T-helper 2 cell treated with Interferon-gamma antibody and Interleukin-4, amounts not matched to agents 5 μg/mL and 100 μg/mL, for 36 hours (primary cell): ENCODE measurements around the gene CPN1.
A peak's percentile ranks its signal among the peaks of the same experiment; 100 is the strongest.

ENCODE experiments used
- DNase-seq: peaks from one replicate; pipeline ENCODE4 v3.0.0; 2021; ENCODE audit warnings: low spot score
- H3K27ac Mint-ChIP-seq: one replicate; pipeline ENCODE4 v1.8.0; 2021; ENCODE audit warnings: mild to moderate bottlenecking, mixed read lengths
- H3K27me3 Mint-ChIP-seq: one replicate; pipeline ENCODE4 v1.8.0; 2021; ENCODE audit warnings: low read depth, mixed read lengths
- H3K36me3 Mint-ChIP-seq: one replicate; pipeline ENCODE4 v1.8.0; 2021; ENCODE audit warnings: low read depth, mixed read lengths
- H3K4me1 Mint-ChIP-seq: one replicate; pipeline ENCODE4 v1.8.0; 2021; ENCODE audit warnings: low read depth, mixed read lengths
- H3K4me3 Mint-ChIP-seq: one replicate; pipeline ENCODE4 v1.8.0; 2022; ENCODE audit warnings: mild to moderate bottlenecking, moderate library complexity, mixed read lengths
- H3K9me3 Mint-ChIP-seq: one replicate; pipeline ENCODE4 v1.8.0; 2021; ENCODE audit warnings: mixed read lengths

Gene CPN1

DNA sequence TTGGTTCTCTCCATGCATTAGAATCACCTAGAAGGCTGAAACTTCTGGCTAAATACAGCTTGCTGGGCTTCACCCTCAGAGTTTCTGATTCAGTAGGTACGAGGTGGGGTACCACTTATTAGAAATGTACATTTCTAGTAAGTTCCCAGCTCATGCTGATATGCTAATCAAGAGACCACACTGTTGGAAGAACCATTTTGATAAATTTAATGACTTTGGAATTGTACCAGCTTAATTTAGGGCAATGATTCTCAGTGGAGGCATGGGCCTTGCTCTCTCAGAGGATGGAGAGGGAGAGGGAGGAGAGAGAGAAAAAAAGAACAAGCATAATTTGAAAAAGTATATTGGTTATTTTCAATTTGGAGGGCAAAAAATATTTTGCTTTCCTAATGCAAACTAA lies 20.3 kb downstream of the CPN1 start:
- peaks cover 12% of the 10 kb centered on the region for H3K27me3 Mint-ChIP-seq
- no peak for DNase-seq
- H3K27ac Mint-ChIP-seq, result no peak overlapping the region
- no peaks in the 10 kb centered on the region for H3K36me3 Mint-ChIP-seq
- H3K4me1 Mint-ChIP-seq, result no peaks in the 10 kb centered on the region
- no peak overlapping the region for H3K4me3 Mint-ChIP-seq
- no peaks in the 10 kb centered on the region for H3K9me3 Mint-ChIP-seq

DNA sequence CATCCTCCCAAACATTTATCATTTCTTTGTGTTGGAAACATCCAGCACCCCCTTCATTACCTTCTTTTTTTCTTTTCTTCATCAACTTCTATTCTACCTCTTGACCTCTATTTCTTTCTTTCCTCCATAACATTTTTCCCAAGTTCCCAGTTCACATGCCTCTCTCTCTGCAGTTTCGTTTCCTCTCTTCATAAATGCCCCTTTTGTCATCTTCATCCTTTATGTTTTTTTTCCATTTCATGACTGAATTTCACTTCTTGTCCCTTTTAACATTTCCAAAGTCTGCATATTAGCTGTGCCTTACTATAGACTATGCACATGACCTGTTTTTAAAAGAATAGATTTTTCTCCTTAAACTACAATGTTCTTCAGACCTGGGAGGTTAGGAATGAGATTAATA lies 23.7 kb downstream of the CPN1 start:
- Mint-ChIP-seq H3K27ac (no peak overlapping the region), H3K9me3 (no peaks in the 10 kb centered on the region)

DNA sequence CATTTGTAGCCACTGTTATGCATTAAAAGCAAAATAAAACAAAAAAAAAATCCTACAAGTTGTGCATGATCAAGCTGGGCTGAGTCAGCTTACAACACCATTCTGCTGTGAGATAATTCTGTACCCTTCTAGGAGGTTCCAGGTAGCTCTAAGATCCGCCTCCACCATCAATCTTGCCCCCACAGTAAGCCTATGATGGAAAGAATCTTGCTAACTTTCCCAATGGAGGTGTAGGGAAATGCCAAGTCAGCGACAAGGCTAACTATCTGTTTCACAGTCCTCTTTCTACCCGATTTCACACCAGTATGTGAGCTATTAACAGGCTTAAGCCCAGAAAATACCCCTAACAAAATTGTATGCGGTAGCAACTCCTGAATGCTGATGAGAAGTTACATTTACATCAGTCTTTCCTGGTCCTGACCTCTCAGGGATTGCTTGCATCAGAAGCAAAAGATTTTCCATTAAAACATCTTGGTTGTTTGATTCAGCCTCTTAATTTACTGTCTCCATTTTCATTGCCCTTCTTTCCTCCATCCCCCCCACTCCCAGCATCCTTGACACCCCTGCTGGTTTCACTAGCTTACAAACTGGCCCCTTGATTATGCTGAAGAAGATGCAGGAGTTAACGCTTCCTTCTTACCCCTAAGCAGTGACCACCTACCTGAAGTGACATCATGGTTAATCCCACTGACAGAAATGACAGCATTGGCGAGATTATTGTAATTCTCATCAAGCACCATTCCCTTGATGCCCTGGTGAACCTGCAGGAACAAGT lies 27.8 kb downstream of the CPN1 start:
- H3K36me3 Mint-ChIP-seq, result no peaks in the 10 kb centered on the region
- no peak overlapping the region for H3K27ac Mint-ChIP-seq
- H3K27me3 Mint-ChIP-seq, result peaks cover 16% of the 10 kb centered on the region
- H3K9me3 Mint-ChIP-seq, result no peaks in the 10 kb centered on the region
- DNase-seq, result no peak
- no peaks in the 10 kb centered on the region for H3K4me1 Mint-ChIP-seq
- H3K4me3 Mint-ChIP-seq, result no peak overlapping the region

More for the DNA sequence above, 23.7 kb downstream of the CPN1 start:
- Mint-ChIP-seq H3K27me3 (peaks cover 17% of the 10 kb centered on the region), H3K4me3 (no peak overlapping the region), H3K36me3 (no peaks in the 10 kb centered on the region), H3K4me1 (no peaks in the 10 kb centered on the region)
- DNase-seq, result no peak

DNA sequence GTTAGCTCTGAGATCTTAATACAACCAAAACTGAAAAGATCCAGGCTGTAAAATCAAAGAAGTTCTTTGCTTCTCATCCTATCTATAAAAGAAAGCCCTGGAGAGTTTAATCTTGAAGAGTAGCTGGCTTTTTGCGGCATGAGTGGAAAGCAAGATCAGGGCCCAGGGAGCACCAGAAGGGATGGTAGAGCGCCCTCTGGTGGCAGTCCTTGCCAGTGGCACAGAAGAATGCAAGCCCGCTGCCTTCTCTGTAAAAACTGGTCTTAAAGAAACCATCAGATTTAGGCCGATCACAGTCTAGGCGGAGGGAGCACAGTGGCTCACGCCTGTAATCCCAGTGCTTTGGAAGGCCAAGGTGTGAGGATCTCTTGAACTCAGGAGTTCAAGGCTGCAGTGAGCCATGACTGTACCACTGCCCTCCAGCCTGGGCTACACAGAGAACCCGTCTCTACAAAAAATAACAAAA lies 35.6 kb downstream of the CPN1 start:
- DNase-seq, result peak; percentile 53
- no peaks in the 10 kb centered on the region for H3K4me1 Mint-ChIP-seq
- peaks cover 14% of the 10 kb centered on the region for H3K27me3 Mint-ChIP-seq
- no peaks in the 10 kb centered on the region for H3K9me3 Mint-ChIP-seq
- no peaks in the 10 kb centered on the region for H3K36me3 Mint-ChIP-seq
- H3K27ac Mint-ChIP-seq, result no peak overlapping the region
- H3K4me3 Mint-ChIP-seq, result no peak overlapping the region

DNA sequence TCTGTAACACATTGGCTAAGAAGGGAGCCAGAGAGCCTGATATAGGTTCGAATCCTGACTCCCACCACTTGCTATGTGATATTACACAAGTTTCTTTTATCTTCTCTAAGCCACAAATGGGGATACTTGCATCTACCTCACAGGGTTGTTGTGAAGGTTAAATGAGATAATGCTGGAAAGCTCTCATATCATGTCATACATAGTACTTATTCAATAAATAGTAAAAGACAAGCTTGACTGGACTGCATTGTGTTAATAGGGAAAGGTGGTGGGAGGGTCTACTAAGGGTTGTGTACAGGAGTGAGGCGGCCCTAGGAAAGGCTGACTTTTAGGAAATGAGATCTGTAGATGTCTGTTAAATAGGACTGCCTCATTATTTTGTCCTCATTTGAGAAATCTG lies 36.1 kb downstream of the CPN1 start:
- Mint-ChIP-seq H3K27me3 (peaks cover 14% of the 10 kb centered on the region), H3K27ac (no peak overlapping the region), H3K9me3 (no peaks in the 10 kb centered on the region), H3K4me3 (no peak overlapping the region), H3K36me3 (no peaks in the 10 kb centered on the region), H3K4me1 (no peaks in the 10 kb centered on the region)
- no peak for DNase-seq

DNA sequence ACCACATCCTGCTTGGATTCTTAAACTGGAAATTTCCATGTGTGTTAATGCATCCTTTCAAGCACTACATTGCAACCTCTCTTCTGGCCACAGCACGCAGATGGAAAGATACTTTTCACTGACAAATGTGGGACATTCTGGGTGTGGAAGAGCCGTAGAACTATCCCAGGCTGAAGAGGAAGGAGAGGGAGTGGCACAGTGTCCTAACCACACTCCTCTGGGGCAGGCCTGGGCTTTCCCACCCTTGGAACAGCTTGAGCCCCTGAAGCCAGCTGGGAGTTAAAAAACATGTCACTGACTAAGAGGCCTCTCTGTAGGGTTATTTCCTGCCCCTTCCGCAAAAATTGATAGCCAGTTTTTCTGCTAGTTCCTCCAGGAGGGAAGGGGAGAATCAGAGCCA lies 37.9 kb downstream of the CPN1 start:
- Mint-ChIP-seq H3K4me3 (no peak overlapping the region), H3K9me3 (no peaks in the 10 kb centered on the region), H3K27me3 (peaks cover 11% of the 10 kb centered on the region), H3K27ac (no peak overlapping the region), H3K4me1 (no peaks in the 10 kb centered on the region), H3K36me3 (no peaks in the 10 kb centered on the region)
- no peak for DNase-seq

DNA sequence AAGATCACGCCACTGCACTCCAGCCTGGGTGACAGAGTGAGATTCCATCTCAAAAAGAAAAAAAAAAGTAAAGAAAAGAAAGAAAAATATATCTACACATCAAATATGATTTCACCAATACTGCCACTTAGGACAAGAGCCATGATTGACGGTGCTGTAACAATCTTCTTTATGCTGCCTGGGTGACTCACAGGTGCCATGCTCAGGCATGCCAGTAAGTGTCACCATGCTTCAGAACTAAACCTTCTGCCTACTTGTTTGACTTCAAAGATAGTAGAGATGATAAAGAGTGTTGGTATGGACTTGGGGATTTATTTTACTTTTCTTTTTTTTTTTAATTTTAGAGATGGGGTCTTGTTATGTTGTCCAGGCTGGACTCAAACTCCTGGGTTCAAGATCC lies 38.3 kb downstream of the CPN1 start:
- no peaks in the 10 kb centered on the region for H3K4me1 Mint-ChIP-seq
- H3K36me3 Mint-ChIP-seq, result no peaks in the 10 kb centered on the region
- no peak overlapping the region for H3K4me3 Mint-ChIP-seq
- H3K27me3 Mint-ChIP-seq, result peaks cover 11% of the 10 kb centered on the region
- H3K9me3 Mint-ChIP-seq, result no peaks in the 10 kb centered on the region
- DNase-seq, result no peak
- no peak overlapping the region for H3K27ac Mint-ChIP-seq

DNA sequence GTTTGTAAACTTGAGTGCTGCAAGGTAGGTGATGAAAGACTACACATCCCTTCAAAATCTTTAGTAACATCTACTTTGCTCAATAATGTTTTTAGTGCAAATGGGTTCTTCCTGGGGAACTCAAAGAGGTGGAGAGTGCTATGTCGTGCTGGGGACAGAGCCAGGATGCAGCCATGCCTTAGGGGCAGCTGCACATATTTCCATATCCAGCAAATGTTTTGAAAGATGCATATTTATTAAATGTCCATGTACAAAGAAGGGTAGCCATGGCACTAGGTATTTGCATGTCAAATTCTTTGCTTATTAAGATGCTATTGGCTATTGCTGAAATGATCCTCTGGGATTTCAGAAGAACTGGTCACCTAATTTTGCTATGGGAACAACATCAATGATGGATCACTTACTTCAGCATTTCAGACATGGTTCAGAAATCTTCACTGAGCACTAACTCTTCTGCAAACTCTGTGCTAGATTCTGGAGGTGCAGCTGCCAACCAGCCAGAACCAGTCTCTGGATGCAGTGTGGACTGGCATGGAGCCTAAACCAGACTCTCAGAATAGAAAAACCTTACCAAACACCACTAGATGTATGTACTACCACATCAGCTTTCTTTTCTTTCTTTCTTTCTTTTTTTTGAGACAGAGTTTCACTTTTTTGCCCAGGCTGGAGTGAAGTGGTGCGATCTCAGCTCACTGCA lies 40.2 kb downstream of the CPN1 start:
- DNase-seq, result no peak
- peaks cover 11% of the 10 kb centered on the region for H3K27me3 Mint-ChIP-seq
- no peaks in the 10 kb centered on the region for H3K36me3 Mint-ChIP-seq
- no peaks in the 10 kb centered on the region for H3K9me3 Mint-ChIP-seq
- no peaks in the 10 kb centered on the region for H3K4me1 Mint-ChIP-seq
- no peak overlapping the region for H3K4me3 Mint-ChIP-seq
- no peak overlapping the region for H3K27ac Mint-ChIP-seq

DNA sequence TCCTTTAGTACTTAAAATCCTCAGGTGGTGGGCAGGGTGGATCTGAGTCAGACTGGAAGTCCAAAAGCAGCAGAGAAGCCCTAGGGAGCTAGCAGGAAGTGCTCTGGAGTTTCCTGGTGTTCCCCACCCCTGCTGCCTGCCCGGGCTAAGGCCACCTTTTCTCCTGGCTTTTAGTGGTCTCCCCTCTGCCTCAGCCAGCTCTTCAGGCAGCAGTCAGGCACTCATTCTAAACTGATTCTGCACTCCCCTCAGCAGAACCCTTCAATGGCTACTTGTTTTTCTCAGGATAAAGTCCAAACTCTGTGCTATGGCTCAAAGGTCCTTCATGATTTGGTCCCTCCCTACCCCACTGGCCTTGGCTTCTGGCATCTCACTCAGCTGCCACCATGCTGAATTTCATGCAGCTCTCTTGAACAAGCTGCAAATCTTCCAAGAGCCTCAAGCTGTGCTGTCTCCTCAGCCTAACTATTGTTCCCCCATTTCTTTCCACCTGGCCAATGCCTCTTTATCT lies 43.1 kb downstream of the CPN1 start:
- DNase-seq, result no peak
- Mint-ChIP-seq H3K27me3 (peaks cover 6% of the 10 kb centered on the region), H3K4me1 (no peaks in the 10 kb centered on the region), H3K9me3 (no peaks in the 10 kb centered on the region), H3K36me3 (no peaks in the 10 kb centered on the region), H3K4me3 (no peak overlapping the region), H3K27ac (no peak overlapping the region)

DNA sequence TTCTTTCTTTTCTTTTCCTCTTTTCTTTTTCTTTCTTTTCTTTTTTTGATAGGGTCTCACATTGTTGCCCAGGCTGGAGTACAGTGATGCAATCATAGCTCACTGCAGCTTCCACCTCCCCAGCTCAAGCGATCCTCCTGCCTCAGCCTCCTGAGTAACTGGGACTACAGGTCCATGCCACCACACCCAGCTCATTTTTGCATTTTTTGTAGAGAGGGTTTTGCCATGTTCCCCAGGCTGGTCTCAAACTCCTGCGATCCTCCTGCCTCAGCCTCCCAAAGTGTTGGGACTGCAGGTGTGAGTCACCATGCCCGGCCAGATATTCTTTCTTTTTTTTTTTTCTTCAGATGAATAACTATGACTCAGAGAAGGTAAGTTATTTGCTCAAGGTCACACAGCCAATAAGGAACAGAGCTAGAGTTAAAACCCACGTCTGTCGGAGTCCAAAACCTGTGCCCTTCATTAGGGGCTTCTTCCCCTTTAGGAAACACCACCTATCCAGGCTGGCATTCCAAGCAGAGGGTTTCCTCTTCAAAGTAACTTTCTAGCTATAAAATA lies 43.8 kb downstream of the CPN1 start:
- no peaks in the 10 kb centered on the region for H3K36me3 Mint-ChIP-seq
- H3K27ac Mint-ChIP-seq, result no peak overlapping the region
- H3K9me3 Mint-ChIP-seq, result no peaks in the 10 kb centered on the region
- H3K27me3 Mint-ChIP-seq, result peaks cover 6% of the 10 kb centered on the region
- H3K4me3 Mint-ChIP-seq, result no peak overlapping the region
- no peak for DNase-seq
- H3K4me1 Mint-ChIP-seq, result no peaks in the 10 kb centered on the region

DNA sequence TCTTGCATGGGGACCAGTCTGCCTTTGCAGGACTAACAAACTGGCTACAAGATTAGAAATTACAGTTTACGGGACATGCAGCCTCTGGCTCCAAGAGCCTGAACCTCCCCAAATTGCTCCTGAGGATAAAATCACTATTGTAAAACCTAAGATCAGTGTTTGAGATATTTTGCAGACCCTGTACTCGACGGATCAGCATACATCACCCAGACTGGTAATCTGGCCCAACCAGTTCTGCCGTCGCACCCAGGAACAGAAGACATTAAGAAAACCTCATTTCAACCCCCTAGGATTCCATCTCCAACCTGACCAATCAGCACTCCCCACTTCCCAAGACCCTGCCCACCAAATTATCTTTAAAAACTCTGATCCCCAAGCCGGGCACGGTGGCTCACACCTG lies 44.8 kb downstream of the CPN1 start:
- Mint-ChIP-seq H3K27ac (no peak overlapping the region), H3K27me3 (peaks cover 5% of the 10 kb centered on the region), H3K36me3 (no peaks in the 10 kb centered on the region)

DNA sequence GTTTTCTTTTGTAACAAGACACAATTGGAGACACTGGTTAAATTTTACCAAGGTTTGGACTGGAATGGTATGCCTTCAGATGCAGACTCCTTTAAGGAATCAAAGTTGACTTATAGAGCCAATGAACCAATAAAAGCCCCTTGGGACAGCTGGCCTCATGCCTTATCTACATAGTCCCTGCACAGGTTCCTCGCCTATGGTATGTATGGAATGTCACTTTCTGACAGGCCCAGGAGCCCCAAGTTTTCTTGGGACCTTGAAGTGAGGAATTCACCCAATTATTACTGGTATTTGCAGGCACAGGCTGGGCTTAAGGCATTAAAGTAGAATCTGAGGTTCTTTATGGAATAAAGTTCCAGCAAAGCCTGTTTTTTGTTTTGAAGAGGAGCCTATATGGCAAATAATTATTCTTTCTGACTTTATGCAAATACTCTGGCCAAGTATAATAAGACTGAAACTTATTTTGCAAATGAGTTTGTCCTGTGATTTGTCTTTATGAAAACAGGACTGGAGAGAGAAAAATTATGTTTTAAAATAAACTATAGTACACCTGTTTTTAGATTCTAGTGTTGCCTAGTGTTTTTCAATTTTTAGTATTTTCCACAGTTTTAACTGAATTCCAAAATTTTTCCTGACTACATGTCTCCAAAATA lies 47.8 kb downstream of the CPN1 start:
- Mint-ChIP-seq H3K4me3 (no peak overlapping the region), H3K27me3 (peaks cover 2% of the 10 kb centered on the region), H3K4me1 (no peaks in the 10 kb centered on the region), H3K36me3 (no peaks in the 10 kb centered on the region), H3K27ac (no peak overlapping the region), H3K9me3 (no peaks in the 10 kb centered on the region)
- no peak for DNase-seq

More for the DNA sequence above, 44.8 kb downstream of the CPN1 start:
- H3K9me3 Mint-ChIP-seq, result no peaks in the 10 kb centered on the region
- no peaks in the 10 kb centered on the region for H3K4me1 Mint-ChIP-seq
- H3K4me3 Mint-ChIP-seq, result no peak overlapping the region
- no peak for DNase-seq

DNA sequence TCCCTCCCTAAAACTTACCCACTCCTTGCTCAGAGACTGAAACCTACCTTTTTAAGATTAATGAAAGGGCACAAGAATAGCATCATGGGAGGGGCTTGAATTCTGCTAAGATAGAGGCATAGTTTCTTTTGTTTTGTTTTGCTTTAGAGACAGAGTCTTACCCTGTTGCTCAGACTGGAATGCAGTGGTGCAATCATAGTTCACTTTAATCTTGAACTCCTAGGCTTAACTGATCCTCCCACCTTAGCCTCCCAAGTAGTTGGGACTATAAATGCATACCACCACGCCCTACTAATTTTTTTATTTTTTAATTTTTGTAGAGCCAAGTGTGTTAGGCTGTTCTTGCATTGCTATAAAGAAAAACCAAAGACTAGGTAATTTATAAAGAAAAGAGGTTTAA lies 54.3 kb downstream of the CPN1 start:
- no peak for DNase-seq
- no peaks in the 10 kb centered on the region for H3K4me1 Mint-ChIP-seq
- peaks cover 3% of the 10 kb centered on the region for H3K27me3 Mint-ChIP-seq
- H3K27ac Mint-ChIP-seq, result no peak overlapping the region
- H3K36me3 Mint-ChIP-seq, result peaks cover 2% of the 10 kb centered on the region
- H3K9me3 Mint-ChIP-seq, result peaks cover 5% of the 10 kb centered on the region
- H3K4me3 Mint-ChIP-seq, result no peak overlapping the region

DNA sequence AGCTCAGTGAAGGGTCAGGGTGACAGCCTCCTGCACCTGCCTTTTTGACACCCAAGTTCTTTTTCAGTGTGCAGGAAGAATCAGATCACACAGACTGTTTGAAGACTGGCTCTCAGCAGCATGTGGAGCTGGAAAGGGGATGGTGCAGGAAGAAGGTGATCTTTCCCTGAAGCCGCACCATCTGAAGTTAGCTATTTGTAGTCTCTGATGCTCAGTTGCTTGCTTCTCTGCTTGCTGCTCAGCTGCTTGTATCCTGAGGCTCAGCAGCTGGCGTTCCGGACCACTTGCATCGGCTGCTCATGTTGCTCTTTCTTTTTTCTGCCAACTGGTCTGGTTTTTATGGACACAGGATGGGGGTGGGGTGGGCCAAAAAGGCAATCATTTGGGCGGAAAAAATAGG lies 56.1 kb downstream of the CPN1 start:
- Mint-ChIP-seq H3K27me3 (peaks cover 3% of the 10 kb centered on the region), H3K27ac (no peak overlapping the region), H3K9me3 (peaks cover 5% of the 10 kb centered on the region), H3K4me1 (peaks cover under 1% of the 10 kb centered on the region), H3K36me3 (peaks cover 2% of the 10 kb centered on the region), H3K4me3 (no peak overlapping the region)
- no peak for DNase-seq
